GM19455 (cell line): ENCODE results near the gene FYN.

Experiments
- ATAC-seq: cut with Tn5 transposase; IDR thresholded peaks from one replicate; pipeline ENCODE4 v1.9.1; 2021; ENCODE audit not compliant: unreplicated experiment

FYN gene

DNA sequence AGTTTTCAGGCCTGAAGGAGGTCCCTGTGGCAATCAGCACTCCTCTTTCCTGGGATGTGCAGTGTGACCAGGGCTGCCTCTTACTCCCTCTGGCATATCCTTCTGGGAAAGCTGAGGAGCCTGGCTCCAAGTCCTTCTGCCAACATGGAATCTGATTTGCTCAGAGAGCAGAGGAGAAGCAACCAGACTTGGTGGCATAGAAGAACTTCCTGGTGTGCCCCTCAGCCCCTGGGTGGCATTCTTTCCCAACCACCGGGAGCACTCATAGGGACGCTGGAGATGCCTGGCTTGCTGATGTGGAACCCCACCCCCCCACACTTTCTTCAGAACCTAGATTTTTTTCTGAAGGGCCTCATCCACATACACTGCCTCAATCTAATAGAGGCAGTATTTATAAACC lies 160.0 kb downstream of the FYN start:
- no peak for ATAC-seq

DNA sequence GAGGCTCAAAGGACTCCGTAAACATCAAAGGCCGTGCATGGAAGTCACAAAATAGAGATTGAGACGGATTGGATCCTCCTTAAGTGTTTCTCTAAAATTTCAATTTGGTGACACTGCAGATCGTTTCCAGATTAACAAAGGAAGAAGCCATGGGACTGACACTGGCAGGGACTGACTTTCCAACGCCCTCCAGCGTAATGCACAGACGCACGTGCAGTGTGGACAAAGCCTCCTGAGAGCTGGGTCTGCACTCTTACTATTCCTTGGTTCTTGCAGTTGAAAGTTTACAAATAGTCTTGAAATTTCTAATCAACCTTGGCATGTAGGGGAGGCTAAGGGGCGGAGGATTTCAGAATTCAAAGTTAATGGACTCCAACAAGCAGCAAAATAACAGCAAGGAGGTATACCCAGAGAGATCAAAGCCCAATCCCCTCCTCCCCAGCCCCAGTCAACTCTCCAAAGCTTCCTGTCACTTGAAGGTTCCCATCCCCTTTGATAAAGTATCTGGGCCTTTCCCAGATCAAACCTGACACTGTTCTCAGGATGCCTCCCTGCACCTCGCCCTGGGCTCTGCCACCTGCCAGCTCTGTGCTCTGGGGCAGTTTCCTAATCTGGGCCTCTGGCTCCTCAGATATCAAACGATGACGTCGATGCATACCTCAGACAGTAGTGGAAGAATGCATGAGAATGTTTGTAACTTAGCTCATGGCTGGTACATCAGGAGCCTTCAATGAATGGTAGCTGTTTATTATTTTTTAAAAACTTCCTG lies 161.1 kb downstream of the FYN start:
- ATAC-seq = no peak

DNA sequence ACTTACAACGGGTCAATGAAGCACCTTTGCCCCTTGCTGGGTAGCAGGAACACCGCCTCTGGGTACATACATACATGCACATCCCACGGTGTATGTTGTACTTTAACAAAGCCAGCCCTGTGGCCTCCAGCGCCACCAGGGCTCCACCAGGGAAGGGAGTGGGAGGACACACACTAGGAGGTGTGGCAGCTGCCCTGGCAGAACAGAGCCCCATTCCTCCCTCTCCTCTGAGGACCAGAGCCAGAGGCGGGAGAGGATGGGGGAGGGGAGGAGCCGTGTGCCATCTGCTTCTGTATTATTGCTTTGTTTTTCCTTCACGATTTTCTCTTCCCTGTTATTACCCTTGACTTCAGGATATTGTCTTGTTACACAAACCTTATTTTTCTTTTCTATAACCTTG lies 161.8 kb downstream of the FYN start:
- no peak for ATAC-seq

DNA sequence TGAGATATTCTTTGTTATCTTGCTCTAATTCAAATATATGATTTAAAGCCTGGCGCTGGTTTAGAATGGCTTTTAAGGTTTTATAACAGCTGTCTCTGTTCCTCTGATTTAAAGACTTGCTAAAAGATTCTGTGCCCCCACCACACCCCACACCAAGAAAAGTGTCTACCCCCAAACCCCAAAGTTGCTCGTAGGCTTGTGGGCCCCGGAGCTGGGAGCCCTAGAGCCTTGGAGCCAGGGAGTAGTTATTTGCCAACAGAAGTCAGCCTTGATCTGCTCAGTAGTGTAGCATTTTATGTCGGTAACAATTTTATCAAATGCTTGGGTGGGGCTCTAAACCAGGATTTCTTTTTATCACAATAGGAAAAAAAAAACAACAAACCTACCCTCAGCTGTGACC lies 162.3 kb downstream of the FYN start:
- ATAC-seq = no peak

DNA sequence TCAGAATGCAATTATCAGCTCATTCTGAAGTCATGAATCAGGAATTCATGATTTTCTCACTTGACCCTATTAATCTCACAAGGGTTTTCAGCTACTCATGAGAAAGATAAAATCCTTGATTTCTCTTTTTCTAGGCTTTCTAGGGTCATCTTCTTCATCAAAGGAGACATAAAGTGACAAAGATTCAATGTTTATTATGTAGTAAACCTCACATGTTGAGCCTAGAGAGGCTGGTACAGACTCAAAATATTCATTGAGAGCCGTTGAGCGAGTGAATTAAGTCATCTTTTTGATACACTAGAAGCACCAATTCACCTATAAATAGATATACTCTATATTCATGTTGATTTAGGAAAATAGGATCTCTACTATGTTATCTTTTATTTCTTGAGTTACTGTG lies 162.8 kb downstream of the FYN start:
- no peak for ATAC-seq

DNA sequence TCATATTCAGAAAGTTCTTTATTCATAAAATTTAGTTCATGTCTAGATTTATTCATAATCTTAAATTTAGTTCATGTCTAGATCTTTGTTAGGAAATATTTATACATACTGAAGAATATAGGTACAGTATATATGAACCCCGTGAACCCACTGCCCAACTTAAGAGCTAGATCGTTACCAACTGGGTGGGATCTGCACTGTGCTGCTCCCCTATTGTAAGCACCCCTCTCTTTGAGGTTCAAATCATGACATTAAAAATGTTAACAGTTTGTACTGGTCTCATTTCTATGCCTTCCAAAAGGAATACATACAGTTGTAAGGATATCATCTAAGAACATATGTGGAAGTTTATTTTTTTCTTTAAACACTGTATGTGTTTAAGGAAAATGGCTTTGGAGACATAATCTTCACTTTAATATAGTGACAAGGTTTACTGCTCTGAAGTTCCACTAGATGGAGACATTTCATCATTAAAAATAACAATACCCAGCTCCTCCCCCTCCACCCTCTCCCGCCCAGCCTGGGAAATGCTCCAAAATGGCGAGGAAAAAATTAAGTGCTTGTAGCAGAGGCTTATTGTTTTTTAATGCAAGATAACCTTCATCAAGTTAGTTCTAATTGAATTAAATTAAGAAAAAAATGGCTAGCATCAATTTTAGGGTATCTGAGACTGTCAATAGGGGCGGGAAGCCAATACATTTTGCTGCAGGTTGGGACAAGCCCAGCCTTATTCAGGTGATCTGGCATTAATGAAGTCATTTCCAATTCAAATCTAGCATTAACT lies 163.4 kb downstream of the FYN start:
- ATAC-seq = peak; percentile 91

DNA sequence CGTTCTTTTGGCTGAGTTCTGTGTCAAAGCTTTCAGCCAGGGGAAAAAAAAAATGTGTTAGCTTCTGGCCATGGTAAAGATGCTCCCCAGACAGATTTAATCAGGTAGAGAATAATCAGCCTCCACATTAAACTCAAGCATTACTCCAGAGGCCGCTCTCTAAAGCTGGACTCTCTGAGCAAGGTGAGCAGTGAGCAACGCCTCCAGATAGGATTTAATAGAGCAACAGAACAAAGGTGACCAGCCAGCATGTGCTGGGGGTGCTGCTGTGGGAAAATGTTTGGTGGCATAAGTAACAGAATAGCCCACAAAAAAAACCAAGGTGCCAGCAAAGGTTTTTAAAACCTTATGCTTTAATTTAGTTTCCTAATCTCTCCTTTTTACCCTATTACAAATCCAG lies 164.1 kb downstream of the FYN start:
- no peak for ATAC-seq

GRCh38 chr6:111707773-111708172 lies 165.5 kb downstream of the FYN start:
- ATAC-seq = no peak

- ATAC-seq = no peak
These were observed 166.3 kb downstream of the FYN start for GRCh38 chr6:111706841-111707391.

- ATAC-seq = no peak
These were observed 169.5 kb downstream of the FYN start for GRCh38 chr6:111703723-111704122.

DNA sequence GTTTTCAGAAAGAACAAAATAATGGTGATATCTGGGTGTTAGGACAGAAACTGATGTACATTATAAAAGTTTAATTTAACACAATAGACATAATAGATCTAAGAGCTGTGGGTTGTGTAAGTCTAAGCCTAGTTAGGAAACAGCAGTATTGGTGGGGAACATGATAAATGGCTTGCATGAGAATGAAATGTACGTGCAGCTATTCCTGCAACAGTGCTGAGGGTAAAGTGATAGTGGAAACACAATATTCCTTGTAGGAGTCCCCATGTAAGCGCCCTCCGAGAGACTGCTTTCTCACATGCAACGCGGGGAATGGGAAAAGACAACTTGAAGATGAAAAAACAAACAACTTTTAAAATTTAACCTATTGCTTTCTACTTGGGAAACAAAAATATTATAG lies 171.0 kb downstream of the FYN start:
- ATAC-seq = no peak

DNA sequence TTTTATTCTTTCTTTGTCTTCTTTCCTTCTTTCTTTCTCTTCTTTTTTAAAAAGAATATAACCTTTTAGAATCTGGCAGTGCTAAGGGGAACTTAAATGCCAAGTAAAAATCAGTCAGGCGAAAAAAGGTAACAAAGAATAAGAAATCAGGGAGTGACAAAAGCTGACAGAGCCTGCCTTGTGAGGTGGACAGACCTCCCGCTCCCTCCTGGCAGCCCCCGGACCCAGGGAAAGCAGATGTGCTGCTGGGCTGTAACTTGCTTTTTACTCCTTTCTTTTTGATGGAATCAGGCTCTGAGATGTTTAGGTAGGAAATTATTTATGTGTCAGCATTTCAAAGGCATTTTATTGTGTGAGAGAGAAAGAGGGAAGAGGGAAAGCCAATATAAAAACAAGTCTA lies 172.1 kb downstream of the FYN start:
- ATAC-seq = no peak

DNA sequence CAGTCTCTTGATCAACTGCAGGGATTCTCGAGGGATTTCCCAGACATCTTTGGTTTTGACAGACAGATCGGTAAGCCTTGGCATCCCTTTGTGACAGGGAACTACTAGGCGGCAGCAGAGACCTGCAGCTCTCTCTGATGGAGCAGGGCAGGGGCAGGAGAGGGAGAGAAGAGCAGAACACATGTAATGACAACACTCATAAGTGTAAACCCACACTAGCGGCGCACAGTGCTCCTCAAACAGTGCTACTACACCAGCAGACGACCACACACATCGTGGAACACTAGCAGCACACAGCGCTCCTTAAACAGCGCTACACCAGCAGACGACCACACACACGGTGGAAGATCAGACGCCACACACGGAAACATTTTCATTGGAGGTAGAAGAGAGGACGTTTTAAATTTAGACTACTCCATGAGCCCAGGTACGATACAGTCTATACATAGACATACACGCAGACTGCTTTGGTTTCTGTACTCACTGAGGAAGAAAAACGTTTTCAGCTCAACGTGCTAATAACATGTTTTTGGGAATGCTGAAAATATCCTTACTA lies 173.0 kb downstream of the FYN start:
- no peak for ATAC-seq

DNA sequence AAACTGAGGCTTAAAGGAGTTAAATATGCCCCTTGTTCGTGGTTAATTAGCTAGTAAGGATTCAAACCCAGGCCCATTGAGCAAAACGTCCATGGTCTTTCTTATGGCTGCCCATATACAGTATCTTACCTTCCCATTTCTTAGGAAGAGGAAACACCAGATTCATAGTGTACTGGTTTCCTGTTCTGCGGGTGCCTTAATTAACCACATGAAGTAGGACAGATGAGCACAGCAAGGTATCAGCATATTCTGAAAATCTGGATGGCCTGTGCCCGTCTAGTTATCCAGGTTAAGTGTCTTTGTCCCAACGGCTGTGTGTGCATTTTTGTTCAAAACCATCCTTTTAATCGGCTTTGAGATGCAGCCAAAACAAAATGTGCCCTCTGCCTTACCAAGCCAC lies 174.1 kb downstream of the FYN start:
- no peak for ATAC-seq

GRCh38 chr6:111696814-111697213 lies 176.4 kb downstream of the FYN start:
- ATAC-seq = no peak

DNA sequence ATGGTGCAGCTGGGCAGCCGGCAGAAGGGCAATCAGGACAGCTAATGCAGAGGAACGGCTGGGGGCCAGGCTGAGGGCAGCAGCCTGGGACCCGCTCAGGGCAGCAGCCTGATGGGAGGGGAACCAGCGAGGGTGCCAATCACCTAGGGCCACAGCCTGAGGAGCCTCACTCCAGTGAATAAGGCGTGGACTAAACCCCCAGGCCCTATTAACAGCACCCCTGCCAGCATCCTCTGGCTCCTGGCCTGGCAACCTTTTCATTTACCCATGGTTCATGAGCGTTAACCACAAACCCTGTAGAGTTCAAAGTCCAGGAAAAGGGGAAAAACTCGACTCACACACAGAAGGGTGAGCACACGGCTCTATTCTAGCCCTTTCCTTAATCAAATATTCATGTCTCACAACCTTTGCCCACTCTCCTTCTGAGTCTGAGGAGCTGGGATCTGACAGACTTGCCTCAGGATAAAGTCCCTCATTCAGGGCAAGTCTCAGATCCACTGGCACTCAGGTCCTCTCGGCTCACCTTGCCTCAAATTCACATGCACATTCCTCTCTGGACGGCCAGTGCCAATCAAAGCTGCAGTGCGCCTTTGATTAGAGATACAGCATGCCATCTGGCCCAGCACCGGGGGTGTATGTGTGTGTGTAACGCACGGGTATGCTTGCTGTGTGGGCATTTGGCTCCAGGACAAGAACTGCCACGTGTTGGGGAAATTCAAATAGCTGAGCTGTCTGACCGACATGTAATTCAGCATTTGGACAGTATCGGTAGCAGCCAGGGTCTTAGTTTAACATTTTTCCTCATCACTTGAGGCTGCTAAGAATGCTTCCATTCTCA lies 180.7 kb downstream of the FYN start:
- ATAC-seq = no peak

DNA sequence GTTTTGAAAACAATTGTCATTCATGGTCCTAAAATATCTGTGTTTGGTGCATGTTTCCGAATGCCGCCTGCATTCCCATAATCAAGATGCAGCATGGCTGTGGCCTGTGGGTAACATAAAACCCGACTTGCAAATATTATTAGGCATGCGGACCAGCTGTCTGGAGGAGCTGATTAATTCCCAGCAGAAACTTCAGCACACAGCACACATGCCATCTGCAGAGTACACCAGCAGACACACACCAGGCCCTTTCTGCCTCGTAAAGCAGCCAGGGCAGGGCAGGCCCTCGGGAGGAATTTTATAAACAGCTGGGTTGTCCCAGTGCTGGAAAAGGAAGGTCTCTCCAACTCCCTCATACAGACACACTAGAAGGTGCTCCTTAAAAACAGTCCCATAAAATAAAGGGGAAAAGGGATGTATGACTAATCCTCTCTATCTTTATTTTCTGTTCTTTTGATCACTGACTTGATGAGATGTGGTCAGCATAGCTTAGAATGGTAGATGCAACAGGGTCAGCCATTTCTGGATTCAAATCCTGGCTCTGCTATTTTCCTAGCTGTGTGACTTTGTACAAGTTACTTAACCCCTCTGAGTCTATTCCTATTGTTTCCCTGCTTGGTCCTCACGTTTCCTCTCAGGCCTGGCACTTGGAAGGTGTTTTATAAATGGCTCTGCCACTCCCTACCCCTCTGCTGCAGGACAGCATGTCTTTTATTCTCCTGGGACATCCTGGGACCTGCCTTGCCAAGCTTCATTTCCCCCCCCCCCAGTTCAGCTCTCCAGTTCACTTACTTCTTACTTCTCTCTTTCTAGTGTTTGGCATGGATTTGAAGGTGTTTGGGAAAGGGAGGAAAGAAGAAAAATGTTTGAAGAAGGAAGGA lies 181.7 kb downstream of the FYN start:
- ATAC-seq = no peak

- no peak for ATAC-seq
These were observed 183.3 kb downstream of the FYN start for GRCh38 chr6:111689946-111690345.

- ATAC-seq = no peak
These were observed 183.8 kb downstream of the FYN start for GRCh38 chr6:111689419-111689818.

- ATAC-seq = no peak
These were observed 184.9 kb downstream of the FYN start for GRCh38 chr6:111688331-111688730.
